SK-N-SH (cell line): ENCODE results near the gene PDGFA. TPM values are rescaled to one million over a fixed set of nuclear protein-coding genes. Genes with fewer than 3 reads are reported as not detected.

ENCODE experiments used
- CTCF ChIA-PET: fragments of 300-600, 350-600 bp; formaldehyde crosslinking; extraction: SDS; loops from one replicate; lab custom pipeline; 2021; lab: Yijun Ruan, JAX
- POLR2A ChIA-PET: fragments of 350-600 bp; sonication (Branson Sonifier 250); formaldehyde crosslinking; extraction: SDS; loops from one replicate; lab custom pipeline; 2020; ENCODE audit warnings: antibody characterized with exemption, inconsistent platforms; lab: Yijun Ruan, JAX
- DNase-seq: peaks from one replicate; pipeline ENCODE4 v3.0.0; 2012
- H2AFZ ChIP-seq: fragments of 200-600 bp; sonication (generic); 2 replicates; pipeline ENCODE4 v1.8.1; 2016; ENCODE audit warnings: antibody characterized with exemption, mild to moderate bottlenecking, low read depth
- H3F3A ChIP-seq: fragments of 200-600 bp; sonication (generic); replicated peaks from 2 replicates; pipeline ENCODE3; 2016; ENCODE audit warnings: antibody characterized with exemption, mild to moderate bottlenecking; ENCODE audit not compliant: insufficient read depth
- H3K27ac ChIP-seq, 2 experiments: fragments of 200-500 bp in 1 of 2; fragments of 200-600 bp in 1 of 2; sonication (Bioruptor generic) in 1 of 2; sonication (generic), shearing (Covaris generic) in 1 of 2; 2 replicates each; pipeline versions ENCODE4 v1.5.1 to v1.6.1; 2014 to 2016; ENCODE audit warnings: low read depth in 2 of 2, inconsistent platforms in 1 of 2, low read length in 1 of 2, mild to moderate bottlenecking in 1 of 2, mixed read lengths in 1 of 2
- H3K27me3 ChIP-seq: fragments of 200-600 bp; sonication (generic), shearing (Covaris generic); 2 replicates; pipeline ENCODE4 v1.6.1; 2016; ENCODE audit warnings: mixed run types; ENCODE audit not compliant: insufficient read depth
- H3K36me3 ChIP-seq, 2 experiments: fragments of 200-500 bp in 1 of 2; fragments of 200-600 bp in 1 of 2; sonication (Bioruptor generic) in 1 of 2; sonication (generic) in 1 of 2; replicated peaks in 1 of 2; 2 replicates each; pipeline versions ENCODE3 to v1.5.1; 2014 to 2016; ENCODE audit warnings: low read length in 1 of 2, mild to moderate bottlenecking in 1 of 2; ENCODE audit not compliant: insufficient read depth in 2 of 2, control insufficient read depth in 1 of 2
- H3K4me1 ChIP-seq, 2 experiments: fragments of 200-500 bp in 1 of 2; fragments of 200-600 bp in 1 of 2; sonication (Bioruptor generic) in 1 of 2; sonication (generic), shearing (Covaris generic) in 1 of 2; 2 replicates each; pipeline versions ENCODE4 v1.5.1 to v1.6.1; 2014 to 2016; ENCODE audit warnings: low read depth in 1 of 2, low read length in 1 of 2, mixed run types in 1 of 2; ENCODE audit not compliant: insufficient read depth in 2 of 2, control insufficient read depth in 1 of 2
- H3K4me2 ChIP-seq: fragments of 200-600 bp; sonication (generic), shearing (Covaris generic); 2 replicates; pipeline ENCODE4 v1.6.1; 2017; ENCODE audit warnings: mixed run types
- H3K4me3 ChIP-seq, 2 experiments: fragments of 200-500 bp in 1 of 2; fragments of 200-600 bp in 1 of 2; sonication (Bioruptor generic) in 1 of 2; sonication (generic), shearing (Covaris generic) in 1 of 2; 2 replicates each; pipeline versions ENCODE4 v1.5.1 to v1.8.1; 2014 to 2016; ENCODE audit warnings: low read depth in 2 of 2, inconsistent platforms in 1 of 2, low read length in 1 of 2, mild to moderate bottlenecking in 1 of 2, mixed read lengths in 1 of 2, moderate library complexity in 1 of 2
- H3K79me2 ChIP-seq: fragments of 200-600 bp; sonication (generic); 2 replicates; pipeline ENCODE4 v1.8.1; 2017; ENCODE audit warnings: mild to moderate bottlenecking; ENCODE audit not compliant: insufficient read depth
- H3K9ac ChIP-seq: fragments of 200-600 bp; sonication (generic); 2 replicates; pipeline ENCODE4 v1.6.1; 2017; ENCODE audit warnings: mixed run types
- H3K9me2 ChIP-seq: fragments of 200-600 bp; sonication (generic); 2 replicates; pipeline ENCODE4 v1.6.1; 2017; ENCODE audit warnings: mixed run types
- H3K9me3 ChIP-seq: fragments of 200-600 bp; sonication (generic); 2 replicates; pipeline ENCODE4 v1.6.1; 2017; ENCODE audit warnings: mixed run types, mild to moderate bottlenecking, moderate library complexity
- H4K20me1 ChIP-seq: fragments of 200-600 bp; sonication (generic); 2 replicates; pipeline ENCODE4 v1.6.1; 2017; ENCODE audit warnings: mild to moderate bottlenecking, mixed run types; ENCODE audit not compliant: insufficient read depth
- CHD2 ChIP-seq: fragments of 150-350 bp; IDR thresholded peaks from 2 replicates; pipeline ENCODE4 v1.6.1; 2018; ENCODE audit warnings: low read length; ENCODE audit not compliant: partially characterized antibody
- ELF1 ChIP-seq: IDR thresholded peaks from 2 replicates; pipeline ENCODE4 v1.4.0; 2012
- EP300 ChIP-seq, 2 experiments: IDR thresholded peaks; 2 replicates each; pipeline versions ENCODE4 v1.4.0 to v1.6.1; 2012; ENCODE audit warnings: borderline replicate concordance in 1 of 2, low read depth in 1 of 2, low read length in 1 of 2
- GATA2 ChIP-seq: sonication (generic); formaldehyde crosslinking; IDR thresholded peaks from 2 replicates; pipeline ENCODE4 v1.5.0; 2020; ENCODE audit warnings: mild to moderate bottlenecking, missing genetic modification reagents
- JUND ChIP-seq: IDR thresholded peaks from 2 replicates; pipeline ENCODE4 v1.4.0; 2012
- MXI1 ChIP-seq: IDR thresholded peaks from 2 replicates; pipeline ENCODE4 v1.6.1; 2012; ENCODE audit warnings: mild to moderate bottlenecking, low read depth, low read length, improper control_type of control experiment
- POLR2AphosphoS5 ChIP-seq: IDR thresholded peaks from 2 replicates; pipeline ENCODE4 v1.6.1; 2012; ENCODE audit warnings: low read depth, low read length
- RAD21 ChIP-seq: IDR thresholded peaks from 2 replicates; pipeline ENCODE4 v1.6.1; 2012; ENCODE audit warnings: mild to moderate bottlenecking, low read length
- RFX5 ChIP-seq: IDR thresholded peaks from 2 replicates; pipeline ENCODE4 v1.6.1; 2012; ENCODE audit warnings: mild to moderate bottlenecking, improper control_type of control experiment, low read length
- RXRA ChIP-seq: IDR thresholded peaks from 2 replicates; pipeline ENCODE4 v1.4.0; 2012; ENCODE audit warnings: low read depth, mild to moderate bottlenecking, borderline replicate concordance
- TAF1 ChIP-seq: IDR thresholded peaks from 2 replicates; pipeline ENCODE4 v1.6.1; 2012; ENCODE audit warnings: low read depth, mild to moderate bottlenecking, low read length, moderate library complexity, borderline replicate concordance
- TCF12 ChIP-seq: IDR thresholded peaks from 2 replicates; pipeline ENCODE4 v1.4.0; 2012
- TEAD4 ChIP-seq: IDR thresholded peaks from 2 replicates; pipeline ENCODE4 v1.4.0; 2012; ENCODE audit warnings: mild to moderate bottlenecking, borderline replicate concordance; ENCODE audit not compliant: insufficient read depth
- USF1 ChIP-seq: IDR thresholded peaks from 2 replicates; pipeline ENCODE4 v1.4.0; 2012; ENCODE audit warnings: low read depth, borderline replicate concordance
- YY1 ChIP-seq: IDR thresholded peaks from 2 replicates; pipeline ENCODE4 v1.4.0; 2012; ENCODE audit warnings: low read depth, mild to moderate bottlenecking
- ZBTB33 ChIP-seq: IDR thresholded peaks from 2 replicates; pipeline ENCODE4 v1.4.0; 2012; ENCODE audit warnings: low read depth, borderline replicate concordance
- WGBS: methylation state at CpG from one replicate; pipeline ENCODE4 v1.1.6; 2017; ENCODE audit warnings: low lambda C conversion rate; 5-methylcytosine and 5-hydroxymethylcytosine counted together
- polyA plus RNA-seq, 3 experiments: library from polyadenylated mRNA; depleted of rRNA; stranded (reverse); fragments of >200 nt; gene quantifications; 2 replicates each; pipeline ENCODE4 v1.2.3, GENCODE V29; 2012
- TF ChIP-seq, protein P1 (sequence below): fragments of 150-350 bp; IDR thresholded peaks from 2 replicates; pipeline ENCODE4 v1.6.1; 2016; ENCODE audit warnings: mild to moderate bottlenecking, low read depth, low read length
- TF ChIP-seq, protein P2 (sequence below): IDR thresholded peaks from 2 replicates; pipeline ENCODE4 v1.6.1; 2012; ENCODE audit warnings: mild to moderate bottlenecking, low read depth, low read length, moderate library complexity

Gene PDGFA
- polyA plus RNA-seq, 1 of the 3 experiments (the other 2 are of a cell fraction): 18.9 TPM

DNA sequence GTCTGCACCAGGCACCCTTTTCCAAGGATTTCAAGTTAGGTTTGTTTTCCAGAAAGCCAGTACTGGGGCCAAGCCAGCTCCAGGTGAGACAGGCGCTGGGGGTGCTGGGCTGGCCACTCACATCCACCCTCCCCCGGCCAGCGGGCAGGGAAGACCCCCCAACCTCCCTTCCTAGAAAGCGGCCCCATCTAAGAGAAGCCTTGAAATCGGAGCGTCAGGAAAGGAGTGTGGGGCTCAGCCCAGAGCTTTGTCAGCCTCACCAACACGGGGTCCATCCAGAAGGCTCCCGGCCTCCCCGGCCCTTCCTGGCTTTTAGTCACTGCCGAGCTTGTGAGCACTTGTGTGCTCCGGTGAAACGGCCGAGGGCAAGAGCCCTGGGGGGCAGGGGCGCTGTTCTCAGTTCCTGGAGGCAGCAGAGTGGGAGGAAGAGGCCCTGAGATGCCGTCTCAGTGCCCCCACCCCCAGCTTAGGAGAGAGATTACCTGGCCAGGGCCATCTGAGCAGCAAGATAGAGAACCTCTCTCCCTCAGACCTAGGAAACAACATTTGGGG is 39.6 kb downstream of the PDGFA start (continued):
- TF ChIP-seq, protein P1, sequence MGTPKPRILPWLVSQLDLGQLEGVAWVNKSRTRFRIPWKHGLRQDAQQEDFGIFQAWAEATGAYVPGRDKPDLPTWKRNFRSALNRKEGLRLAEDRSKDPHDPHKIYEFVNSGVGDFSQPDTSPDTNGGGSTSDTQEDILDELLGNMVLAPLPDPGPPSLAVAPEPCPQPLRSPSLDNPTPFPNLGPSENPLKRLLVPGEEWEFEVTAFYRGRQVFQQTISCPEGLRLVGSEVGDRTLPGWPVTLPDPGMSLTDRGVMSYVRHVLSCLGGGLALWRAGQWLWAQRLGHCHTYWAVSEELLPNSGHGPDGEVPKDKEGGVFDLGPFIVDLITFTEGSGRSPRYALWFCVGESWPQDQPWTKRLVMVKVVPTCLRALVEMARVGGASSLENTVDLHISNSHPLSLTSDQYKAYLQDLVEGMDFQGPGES: no peak
- TF ChIP-seq MXI1: no peak

DNA sequence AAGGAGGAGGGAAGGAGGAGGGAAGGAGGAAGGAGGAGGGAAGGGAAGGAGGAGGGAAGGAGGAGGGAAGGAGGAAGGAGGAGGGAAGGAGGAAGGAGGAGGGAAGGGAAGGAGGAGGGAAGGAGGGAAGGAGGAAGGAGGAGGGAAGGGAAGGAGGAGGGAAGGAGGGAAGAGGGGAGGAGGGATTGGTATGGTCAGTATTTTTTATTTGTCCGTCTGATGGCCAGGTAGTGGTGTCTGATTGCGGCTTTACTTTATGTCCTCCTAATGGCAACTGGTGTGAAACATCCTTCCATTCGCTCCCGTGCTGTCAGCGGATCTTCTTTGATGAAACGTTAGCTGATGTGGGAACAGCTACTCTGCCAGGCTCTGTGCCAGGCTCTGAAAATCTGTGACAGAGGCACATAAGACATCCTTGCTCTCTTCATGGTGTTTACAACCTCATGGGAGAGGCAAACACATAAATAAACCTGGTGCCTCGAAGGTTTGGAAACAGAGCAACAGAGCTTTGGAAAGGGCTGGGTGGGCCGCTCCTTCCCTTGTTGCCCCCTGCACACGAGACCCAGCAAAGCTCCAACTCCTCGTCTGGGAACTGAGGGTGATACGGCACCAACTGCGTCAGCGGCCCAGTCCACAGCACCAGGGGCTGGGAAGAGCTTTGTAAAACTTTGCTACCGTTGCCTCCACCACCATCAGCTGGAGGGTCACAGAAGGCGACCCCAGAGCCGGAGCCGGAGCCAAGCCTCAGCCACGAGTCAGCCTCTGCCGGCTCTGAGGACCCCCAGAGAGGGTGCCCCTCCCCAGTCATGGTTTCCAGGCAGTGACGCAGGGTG is 40.3 kb downstream of the PDGFA start:
- H2AFZ ChIP-seq: no peak overlapping the region
- no peaks in the 10 kb centered on the region for H4K20me1 ChIP-seq
- H3K4me2 ChIP-seq: no peak overlapping the region
- no peaks in the 10 kb centered on the region for H3F3A ChIP-seq
- H3K27me3 ChIP-seq: no peaks in the 10 kb centered on the region
- no peak for DNase-seq
- H3K4me1 ChIP-seq: peaks cover 0 to 9% of the 10 kb centered on the region in 2 experiments; a peak in 1 of 4 replicates
- no peaks in the 10 kb centered on the region for H3K79me2 ChIP-seq
- H3K4me3 ChIP-seq: no peak overlapping the region
- no peaks in the 10 kb centered on the region for H3K36me3 ChIP-seq
- no peaks in the 10 kb centered on the region for H3K9me2 ChIP-seq
- 85% methylated on average over 20 of the region's 20 CpGs for WGBS
- no peak for TF ChIP-seq RFX5
- TF ChIP-seq GATA2 (CRISPR knock-in tag): no peak
- TF ChIP-seq POLR2AphosphoS5: no peak
- TF ChIP-seq, protein P1: no peak
- TF ChIP-seq USF1: no peak
- TF ChIP-seq, protein P2, sequence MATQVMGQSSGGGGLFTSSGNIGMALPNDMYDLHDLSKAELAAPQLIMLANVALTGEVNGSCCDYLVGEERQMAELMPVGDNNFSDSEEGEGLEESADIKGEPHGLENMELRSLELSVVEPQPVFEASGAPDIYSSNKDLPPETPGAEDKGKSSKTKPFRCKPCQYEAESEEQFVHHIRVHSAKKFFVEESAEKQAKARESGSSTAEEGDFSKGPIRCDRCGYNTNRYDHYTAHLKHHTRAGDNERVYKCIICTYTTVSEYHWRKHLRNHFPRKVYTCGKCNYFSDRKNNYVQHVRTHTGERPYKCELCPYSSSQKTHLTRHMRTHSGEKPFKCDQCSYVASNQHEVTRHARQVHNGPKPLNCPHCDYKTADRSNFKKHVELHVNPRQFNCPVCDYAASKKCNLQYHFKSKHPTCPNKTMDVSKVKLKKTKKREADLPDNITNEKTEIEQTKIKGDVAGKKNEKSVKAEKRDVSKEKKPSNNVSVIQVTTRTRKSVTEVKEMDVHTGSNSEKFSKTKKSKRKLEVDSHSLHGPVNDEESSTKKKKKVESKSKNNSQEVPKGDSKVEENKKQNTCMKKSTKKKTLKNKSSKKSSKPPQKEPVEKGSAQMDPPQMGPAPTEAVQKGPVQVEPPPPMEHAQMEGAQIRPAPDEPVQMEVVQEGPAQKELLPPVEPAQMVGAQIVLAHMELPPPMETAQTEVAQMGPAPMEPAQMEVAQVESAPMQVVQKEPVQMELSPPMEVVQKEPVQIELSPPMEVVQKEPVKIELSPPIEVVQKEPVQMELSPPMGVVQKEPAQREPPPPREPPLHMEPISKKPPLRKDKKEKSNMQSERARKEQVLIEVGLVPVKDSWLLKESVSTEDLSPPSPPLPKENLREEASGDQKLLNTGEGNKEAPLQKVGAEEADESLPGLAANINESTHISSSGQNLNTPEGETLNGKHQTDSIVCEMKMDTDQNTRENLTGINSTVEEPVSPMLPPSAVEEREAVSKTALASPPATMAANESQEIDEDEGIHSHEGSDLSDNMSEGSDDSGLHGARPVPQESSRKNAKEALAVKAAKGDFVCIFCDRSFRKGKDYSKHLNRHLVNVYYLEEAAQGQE: no peak
- no peak for TF ChIP-seq ZBTB33
- no peak for TF ChIP-seq TAF1
- TF ChIP-seq TCF12: no peak
- no peak for TF ChIP-seq ELF1
- TF ChIP-seq TEAD4: no peak
- no peak for TF ChIP-seq CHD2
- no peak for TF ChIP-seq JUND
- TF ChIP-seq EP300 (IDR thresholded peaks at IDR 0.05; ENCODE audit: borderline replicate concordance in 1 of 2, low read depth in 1 of 2, low read length in 1 of 2): no peak
- no peak for TF ChIP-seq RAD21
- TF ChIP-seq RXRA: no peak
- TF ChIP-seq YY1: no peak
- no peaks in the 10 kb centered on the region for H3K9me3 ChIP-seq
- CTCF ChIA-PET: interaction anchor here (0.8 kb wide), 1 partner anchor 77 kb away, joined by 3 read pairs; no protein-coding TSS in a partner anchor
- POLR2A ChIA-PET: no interaction called here
- no peak overlapping the region for H3K9ac ChIP-seq
- H3K27ac ChIP-seq: no peak overlapping the region
